Mammary epithelial cell (primary cell): Measurements from ENCODE around the gene CHMP1A.

Source experiments
- CTCF ChIP-seq, 2 donors: IDR thresholded peaks in 1 of 2; conservative IDR thresholded peaks in 1 of 2; 2 replicates each; pipeline ENCODE4 v1.5.1; 2011 to 2012; ENCODE audit warnings: inconsistent platforms in 2 of 2, low read length in 2 of 2, mild to moderate bottlenecking in 2 of 2, control low read depth in 1 of 2, low read depth in 1 of 2; ENCODE audit not compliant: insufficient read depth in 1 of 2; ENCODE audit errors: extremely low read depth in 1 of 2
- EZH2 ChIP-seq: IDR thresholded peaks from 2 replicates; pipeline ENCODE4 v1.6.1; 2012; ENCODE audit warnings: low read length, inconsistent platforms, borderline replicate concordance

- TF ChIP-seq EZH2 (no peak), CTCF (conservative IDR thresholded peaks at IDR 0.05 in 1 of 2, IDR thresholded peaks at IDR 0.05 in 1 of 2; ENCODE audit: extremely low read depth in 1 of 2, insufficient read depth in 1 of 2, low read depth in 1 of 2, low read length in 2 of 2) (no peak)
These were observed 20.1 kb downstream of the CHMP1A start for GRCh38 chr16:89637379-89637778.
